B cell (primary cell): ENCODE results near the gene NTM.

ENCODE experiments used
- EZH2 ChIP-seq: IDR thresholded peaks from 2 replicates; pipeline ENCODE4 v1.6.1; 2012; ENCODE audit warnings: borderline replicate concordance, low read depth, mild to moderate bottlenecking, moderate library complexity, low read length; ENCODE audit not compliant: insufficient read depth, poor library complexity, severe bottlenecking
- TF ChIP-seq, protein P1 (sequence below): fragments of 200-600 bp; IDR thresholded peaks from one replicate; pipeline ENCODE4 v1.8.0; 2022; ENCODE audit warnings: antibody characterized with exemption, mild to moderate bottlenecking

DNA sequence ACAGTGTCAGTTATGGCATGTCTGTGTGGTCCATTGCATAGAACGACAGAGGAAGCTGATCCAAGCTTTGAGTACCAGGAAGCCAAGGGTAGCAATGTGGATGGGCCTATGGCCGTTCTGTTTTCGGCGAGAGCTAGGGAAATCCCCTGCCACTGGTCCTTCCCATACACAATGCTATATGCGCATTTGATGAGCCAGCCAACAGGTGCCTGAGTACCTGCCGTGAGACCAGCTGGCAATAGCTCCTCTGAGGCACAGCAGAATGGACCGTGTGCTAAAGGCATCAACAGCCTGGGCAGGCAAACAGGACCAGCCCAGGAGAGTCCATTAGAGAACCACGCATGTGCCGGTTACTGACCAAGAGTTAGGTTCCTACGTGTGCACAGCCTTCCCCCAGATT lies 753.0 kb downstream of the NTM start:
- TF ChIP-seq, protein P1, sequence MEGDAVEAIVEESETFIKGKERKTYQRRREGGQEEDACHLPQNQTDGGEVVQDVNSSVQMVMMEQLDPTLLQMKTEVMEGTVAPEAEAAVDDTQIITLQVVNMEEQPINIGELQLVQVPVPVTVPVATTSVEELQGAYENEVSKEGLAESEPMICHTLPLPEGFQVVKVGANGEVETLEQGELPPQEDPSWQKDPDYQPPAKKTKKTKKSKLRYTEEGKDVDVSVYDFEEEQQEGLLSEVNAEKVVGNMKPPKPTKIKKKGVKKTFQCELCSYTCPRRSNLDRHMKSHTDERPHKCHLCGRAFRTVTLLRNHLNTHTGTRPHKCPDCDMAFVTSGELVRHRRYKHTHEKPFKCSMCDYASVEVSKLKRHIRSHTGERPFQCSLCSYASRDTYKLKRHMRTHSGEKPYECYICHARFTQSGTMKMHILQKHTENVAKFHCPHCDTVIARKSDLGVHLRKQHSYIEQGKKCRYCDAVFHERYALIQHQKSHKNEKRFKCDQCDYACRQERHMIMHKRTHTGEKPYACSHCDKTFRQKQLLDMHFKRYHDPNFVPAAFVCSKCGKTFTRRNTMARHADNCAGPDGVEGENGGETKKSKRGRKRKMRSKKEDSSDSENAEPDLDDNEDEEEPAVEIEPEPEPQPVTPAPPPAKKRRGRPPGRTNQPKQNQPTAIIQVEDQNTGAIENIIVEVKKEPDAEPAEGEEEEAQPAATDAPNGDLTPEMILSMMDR = no peak
- no peak for TF ChIP-seq EZH2
